Smooth muscle cell of the brain vasculature (primary cell): ENCODE measurements around the gene PMEL.
"Not testable (repeated sequence)": the region's sequence is repeated elsewhere in the genome, so short reads cannot be mapped to it uniquely, and the experiment has no call there.

Experiments
- DNase-seq: peaks from one replicate; pipeline ENCODE4 v3.0.0-alpha.2; 2012; ENCODE audit warnings: low read depth, low spot score

Gene PMEL

DNA sequence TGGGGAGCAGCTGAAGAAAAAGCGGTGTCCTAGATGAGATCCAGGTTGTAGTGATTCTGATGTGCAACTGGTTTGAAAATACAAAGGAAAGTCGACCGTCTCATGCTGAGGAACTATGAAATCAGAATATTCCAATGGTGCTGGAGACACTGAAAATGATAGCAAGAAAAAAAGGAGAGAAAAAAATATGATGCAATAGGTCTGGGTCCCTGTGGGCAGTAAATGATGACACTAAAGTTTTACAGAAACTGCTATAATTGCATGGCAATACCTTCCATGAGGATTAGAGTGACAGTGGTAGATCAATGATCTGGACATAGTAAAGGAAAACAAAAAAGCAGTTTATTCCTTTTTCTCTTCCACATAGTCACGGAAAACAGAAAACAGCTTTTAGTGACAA, 40.5 kb downstream of the PMEL start:
- no peak for DNase-seq

DNA sequence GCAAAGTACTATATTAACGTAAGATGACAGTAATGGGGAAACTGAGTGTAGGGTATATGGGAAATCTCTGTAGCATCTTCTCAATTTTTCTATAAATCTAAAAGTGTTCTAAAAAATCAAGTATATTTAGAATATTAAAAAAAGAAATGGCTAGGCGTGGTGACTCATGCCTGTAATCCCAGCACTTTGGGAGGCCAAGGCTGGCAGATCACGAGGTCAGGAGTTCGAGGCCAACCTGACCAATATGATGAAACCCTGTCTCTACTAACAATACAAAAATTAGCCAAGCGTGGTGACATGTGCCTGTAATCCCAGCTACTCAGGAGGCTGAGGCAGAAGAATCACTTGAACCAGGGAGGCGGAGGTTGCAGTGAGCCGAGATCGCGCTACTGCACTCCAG, 42.2 kb downstream of the PMEL start:
- not testable (repeated sequence) for DNase-seq

DNA sequence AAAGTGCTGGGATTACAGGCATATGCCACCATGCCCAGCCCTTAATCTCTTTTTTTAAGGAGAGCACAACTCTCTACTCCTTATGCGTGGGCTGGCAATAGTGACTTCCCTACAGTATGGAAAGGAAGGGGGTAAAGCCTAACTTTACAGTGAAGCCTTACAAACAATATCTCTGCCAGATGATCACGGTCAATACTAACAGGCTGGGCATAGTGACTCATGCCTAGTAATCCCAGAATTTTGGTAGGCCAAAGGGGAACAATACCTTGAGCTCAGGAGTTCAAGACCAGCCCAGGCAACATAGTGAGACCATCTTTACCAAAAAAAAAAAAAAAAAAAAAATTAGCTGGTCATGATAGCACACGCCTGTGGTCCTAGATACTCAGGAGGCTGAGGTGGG, 43.7 kb downstream of the PMEL start:
- DNase-seq, result no peak

DNA sequence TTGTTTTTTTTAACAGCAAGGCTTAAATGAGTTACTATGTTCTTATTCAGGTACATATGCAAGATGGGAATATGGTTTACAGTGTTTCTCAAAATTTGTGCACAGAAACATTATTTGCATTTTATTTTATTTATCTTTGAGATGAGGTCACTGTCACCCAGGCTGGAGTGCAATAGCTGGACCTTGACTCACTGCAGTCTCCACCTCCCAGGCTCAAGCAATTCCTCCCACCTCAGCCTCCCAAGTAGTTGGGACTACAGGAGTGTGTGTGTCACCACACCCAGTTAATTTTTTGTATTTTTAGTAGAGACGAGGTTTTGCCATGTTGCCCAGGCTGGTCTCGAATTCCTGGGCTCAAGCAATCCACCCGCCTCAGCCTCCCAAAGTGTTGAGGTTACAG, 46.8 kb downstream of the PMEL start:
- DNase-seq, result not testable (repeated sequence)

DNA sequence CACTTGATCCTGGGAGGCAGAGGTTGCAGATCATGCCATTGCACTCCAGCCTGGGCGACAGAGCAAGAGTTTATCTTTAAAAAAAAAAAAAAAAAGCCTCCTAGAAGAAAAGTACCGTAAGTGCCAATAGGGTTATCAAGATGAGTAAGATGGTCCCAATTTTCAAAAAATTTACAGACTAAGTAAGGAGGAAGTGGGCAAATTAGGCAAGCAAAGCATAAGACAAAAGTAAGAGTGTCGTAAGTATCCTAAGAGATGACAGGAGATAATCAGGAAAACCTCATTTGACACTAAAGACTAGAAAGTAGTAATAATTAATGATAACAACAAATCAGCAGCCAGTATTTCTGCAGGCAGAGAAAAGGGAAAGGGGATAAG, 50.4 kb downstream of the PMEL start:
- DNase-seq, result no peak

DNA sequence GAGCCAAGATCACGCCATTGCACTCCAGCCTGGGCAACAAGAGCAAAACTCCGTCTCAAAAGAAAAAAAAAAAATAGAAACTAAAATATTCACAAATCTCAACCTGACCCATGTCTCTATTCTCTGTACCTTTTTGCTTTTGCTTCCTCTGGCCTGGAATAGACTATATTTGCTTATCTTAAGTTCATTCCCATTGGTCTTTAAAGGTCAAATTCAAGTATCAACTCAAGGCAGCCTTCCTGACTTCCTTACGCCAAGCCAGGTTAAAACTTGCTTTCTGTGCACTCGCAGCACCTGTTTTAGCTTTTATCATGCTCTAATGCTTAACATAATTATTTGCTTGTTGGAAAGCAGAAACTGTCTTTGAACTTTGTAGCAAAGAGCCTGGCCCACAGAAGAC, 52.9 kb downstream of the PMEL start:
- no peak for DNase-seq

DNA sequence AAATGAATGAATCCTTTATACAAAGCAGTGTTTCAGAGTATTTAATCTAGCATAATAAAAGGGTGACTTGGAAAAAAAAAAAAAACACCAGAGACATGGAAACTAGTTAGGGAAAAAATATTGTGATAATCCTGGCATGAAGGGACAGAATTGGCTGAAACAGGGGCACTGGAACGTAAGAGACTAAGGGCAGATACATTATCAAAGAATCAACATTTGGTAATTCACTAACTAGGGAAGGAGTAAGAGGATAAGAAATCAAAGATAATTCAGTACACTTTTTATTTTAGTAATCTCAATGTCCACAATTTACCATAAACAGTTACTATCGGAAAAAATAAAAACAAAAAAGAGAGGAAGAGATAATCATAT, 56.3 kb downstream of the PMEL start:
- no peak for DNase-seq

DNA sequence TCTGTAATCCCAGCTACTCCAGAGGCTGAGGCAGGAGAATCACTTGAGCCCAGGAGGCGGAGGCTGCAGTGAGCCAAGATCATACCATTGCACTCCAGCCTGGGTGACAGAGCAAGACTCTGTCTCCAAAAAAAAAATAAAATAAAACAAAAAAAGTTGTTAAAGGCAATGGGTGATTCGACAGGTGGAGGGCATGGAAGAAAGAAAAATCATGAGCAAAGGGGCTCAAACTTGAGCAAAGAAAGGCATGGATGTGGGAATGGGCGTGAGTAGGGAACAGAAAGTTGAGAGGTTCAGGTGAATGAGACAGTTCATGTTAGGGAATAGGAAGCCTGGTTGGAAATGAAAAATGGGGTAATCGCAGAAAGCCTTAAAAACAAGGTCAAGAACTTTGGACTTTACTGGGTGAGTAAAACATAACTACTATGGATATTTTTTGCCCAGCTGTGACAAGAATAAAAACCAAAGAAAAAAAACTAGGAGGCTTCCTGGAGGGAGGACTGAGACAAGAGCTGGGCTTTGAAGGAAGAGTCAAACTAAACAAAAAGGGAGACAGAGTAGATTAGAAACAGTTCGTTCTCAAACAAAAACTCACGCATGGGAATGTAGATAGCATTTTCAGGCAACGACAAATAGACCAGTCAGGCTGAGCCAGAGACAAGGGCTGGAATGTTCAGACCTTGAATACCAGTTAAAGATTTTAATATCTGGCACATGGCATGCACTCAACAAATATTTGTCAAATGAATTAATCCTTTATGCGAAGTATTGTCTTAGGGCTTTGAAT, 56.9 kb downstream of the PMEL start:
- DNase-seq, result no peak

DNA sequence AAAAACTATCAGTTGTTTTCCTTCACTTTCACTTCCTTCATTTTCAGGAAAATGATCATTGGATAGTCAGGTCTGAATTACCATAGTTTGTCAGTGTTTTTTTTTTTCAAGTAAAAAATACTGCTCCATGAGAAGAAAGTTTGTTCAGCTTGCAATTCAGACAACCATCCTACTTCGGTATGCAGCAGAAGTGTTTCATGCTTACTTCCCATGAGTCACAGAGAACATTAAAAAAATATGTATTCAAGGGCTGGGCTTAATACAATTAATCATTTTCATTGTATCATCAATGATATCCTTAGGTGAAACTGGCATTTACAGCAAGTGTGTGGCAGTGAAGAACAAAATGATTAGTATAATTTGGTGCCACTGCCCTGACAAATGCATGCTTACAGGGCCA, 59.8 kb downstream of the PMEL start:
- no peak for DNase-seq
